SHP77 (cell line): ENCODE results near the gene PDGFA.

Source experiments
- DNase-seq, 2 experiments: peaks; one replicate each; lab custom pipeline; 2025; lab: John Stamatoyannopoulos, UW

PDGFA gene

GRCh38 chr7:519484-520390, at the start of gene PDGFA:
Gene PDGFA (minus strand): TSS chr7:519846. CDS start chr7:519001, 845 bp downstream.
- no peak for DNase-seq

DNA sequence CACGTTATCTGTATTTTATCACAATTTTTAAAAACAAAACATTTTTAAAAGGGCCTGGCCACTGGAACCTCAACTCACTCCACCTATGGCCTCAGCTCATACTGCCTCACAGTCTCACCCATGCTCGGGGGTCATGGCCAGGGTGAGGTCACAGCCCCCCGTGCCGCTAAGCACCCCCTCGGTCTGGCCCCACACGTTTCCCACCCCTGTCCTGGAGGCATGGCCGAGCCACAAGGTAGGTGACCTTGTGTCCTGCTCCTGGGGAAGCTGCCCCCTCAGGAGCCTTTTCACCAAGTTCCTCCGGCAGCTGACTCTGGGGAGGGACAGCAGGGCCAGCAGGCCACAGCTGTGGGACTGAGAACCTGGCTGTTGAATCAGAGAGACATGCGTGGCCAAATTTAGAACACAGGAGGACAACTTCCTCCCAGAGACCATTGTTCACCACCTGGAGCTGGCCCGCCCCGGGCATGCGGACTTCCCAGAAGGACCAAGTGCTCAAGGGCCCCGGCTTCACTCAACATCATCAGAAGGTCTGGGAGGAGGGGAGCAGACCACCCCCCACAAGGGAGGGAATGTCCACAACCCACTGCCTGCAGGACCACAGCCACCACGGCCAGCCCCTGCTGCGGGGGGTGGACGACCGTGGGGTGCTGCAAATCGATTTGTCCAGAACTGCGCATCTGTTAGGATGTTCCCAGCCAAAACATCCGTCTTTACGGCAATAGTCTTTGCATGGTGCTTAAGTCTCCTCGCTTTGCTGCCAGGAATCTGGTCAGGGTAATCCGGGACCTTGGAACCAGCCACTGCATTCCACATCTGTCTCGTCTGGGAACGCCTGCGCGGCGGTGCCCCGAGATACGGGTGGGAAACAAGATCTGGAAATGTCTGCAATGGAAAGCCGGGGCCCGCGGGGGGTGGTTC, 48.6 kb upstream of the PDGFA start:
- no peak for DNase-seq

DNA sequence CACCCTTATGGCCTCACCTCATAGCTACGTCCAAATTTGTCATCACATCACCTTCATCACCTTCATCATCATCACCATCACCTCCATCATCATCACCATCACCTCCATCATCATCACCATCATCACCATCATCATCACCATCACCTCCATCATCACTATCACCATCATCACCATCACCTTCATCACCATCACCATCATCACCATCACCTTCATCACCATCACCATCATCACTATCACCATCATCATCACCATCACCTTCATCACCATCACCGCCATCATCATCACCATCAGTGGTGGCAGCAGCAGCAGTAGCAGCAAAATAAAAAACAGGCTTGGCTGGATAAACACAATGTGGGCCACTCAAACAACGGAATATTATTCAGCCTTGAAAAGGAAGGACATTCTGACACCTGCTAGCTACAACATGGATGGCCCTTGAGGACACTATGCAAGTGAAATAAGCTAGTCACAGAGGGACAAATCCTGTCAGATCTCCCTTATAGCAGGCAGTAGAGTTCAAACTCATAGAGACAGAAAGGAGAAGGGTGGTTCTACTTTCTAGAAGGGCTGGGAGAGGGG, 47.7 kb upstream of the PDGFA start:
- no peak for DNase-seq

DNA sequence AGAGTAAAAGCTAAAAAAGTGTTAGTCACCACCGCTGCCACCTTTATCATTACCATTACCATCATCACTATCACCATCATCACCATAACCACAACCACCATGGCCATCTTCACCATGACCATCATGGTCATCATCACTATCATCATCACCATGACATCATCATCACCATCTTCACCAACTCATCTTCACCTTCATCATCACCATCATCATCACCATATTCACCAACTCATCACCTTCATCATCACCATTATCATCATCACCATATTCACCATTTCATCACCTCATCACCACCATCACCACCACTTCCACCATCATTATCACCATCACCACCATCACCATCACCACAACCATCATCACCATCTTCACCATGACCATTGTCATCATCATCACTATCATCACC, 46.5 kb upstream of the PDGFA start:
- no peak for DNase-seq

- no peak for DNase-seq
These were observed 44.7 kb upstream of the PDGFA start for GRCh38 chr7:564176-564865.

DNA sequence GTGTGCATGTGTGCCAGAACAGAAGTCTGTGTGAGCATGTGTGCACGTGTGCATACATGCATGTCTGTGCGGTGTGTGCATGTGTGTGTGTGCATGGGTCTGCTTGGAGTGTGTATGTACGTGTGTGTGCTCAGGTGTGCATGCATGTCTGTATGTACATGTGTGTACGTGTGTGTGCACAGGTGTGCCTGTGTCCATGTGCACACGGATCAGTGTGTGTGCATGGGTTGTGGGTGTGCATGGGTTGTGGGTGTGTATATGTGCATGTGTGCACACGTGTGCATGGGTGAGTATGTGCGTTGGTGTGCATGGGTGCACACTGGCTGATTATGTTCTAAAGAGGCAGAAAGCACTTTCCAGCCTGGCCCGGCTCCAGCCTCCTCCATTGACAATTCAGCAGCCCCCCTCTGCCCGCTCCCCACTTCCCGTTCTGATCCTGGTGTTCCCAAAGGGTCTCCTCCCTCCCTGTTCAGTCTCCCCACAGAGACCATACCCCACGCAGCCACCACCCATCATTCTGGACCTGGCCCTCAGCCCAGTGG, 44.1 kb upstream of the PDGFA start:
- DNase-seq, result no peak

DNA sequence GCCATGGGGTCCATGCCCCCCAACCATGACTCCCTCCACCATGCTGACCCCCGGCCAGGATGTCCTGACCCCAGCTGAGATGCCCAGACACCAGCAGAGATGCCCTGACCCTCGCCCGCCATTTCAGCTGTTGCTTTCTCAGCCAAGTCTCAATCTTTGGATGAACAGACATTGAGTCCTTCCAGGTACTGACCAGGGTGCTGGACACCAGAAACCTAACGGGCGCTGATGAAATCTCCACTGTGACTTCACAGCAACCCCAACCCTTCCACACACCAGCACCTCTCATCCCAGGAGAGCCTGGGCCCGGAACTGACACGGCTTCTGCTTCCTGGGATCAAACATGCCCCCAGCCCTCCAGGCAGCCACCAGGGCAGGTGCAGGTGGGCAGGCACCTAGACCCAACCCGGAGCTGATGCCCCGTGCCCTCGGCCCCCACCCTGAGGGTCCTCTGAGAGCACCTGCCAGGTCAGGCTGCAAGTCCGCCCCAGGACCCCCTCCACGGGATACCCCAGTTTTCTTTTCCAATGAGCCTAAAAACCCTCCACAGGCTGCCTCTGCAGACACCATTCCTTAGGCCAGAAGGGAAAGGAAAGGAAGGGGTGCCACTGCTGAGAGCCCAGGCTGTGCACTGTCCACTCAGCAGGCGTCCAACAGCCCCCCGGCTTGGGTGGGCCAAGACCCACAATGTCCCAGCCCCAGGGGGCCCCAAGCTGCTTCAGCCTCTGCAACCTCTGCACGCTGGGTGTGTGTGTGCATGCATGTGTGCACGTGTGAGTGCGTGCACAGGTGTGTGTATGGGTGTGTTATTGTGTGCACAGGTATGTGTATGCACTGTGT, 43.4 kb upstream of the PDGFA start:
- no peak for DNase-seq

DNA sequence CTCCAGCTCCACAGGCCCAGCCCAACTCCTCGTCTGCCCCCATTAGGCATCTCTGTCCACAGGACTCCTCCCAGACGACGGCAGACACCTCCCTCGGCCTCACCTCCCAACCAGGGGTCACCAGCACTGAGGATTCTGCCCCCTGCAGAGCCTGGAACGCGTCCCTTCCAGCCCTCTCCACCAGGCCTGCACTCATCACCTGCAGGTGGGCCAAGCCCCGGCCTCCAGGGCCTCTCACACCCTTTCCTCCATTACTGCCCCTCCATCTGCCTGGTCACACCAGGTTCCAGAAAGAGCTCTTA, 42.7 kb upstream of the PDGFA start:
- no peak for DNase-seq

- DNase-seq, result no peak
These were observed 42.2 kb upstream of the PDGFA start for GRCh38 chr7:561631-562373.

GRCh38 chr7:560966-561630, 41.5 kb upstream of the PDGFA start:
- no peak for DNase-seq

GRCh38 chr7:559396-559705, 39.7 kb upstream of the PDGFA start:
- no peak for DNase-seq

DNA sequence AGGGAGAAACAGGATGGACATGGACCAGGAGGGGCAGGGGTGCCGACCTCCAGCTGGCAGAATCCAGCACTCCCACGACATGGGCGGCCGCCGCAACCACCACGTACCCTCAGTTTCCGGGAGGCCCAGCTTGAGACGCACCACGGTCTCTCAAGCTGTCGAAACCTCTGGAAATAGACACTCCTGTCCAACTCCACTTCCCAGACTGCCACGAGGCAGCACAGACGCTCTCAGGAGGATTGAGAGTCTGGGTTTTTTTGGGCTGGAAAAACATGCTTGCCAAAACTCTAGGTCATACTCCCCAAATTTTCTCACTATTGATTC, 37.9 kb upstream of the PDGFA start:
- DNase-seq, result no peak

- no peak for DNase-seq
These were observed 37.4 kb upstream of the PDGFA start for GRCh38 chr7:556837-557557.

GRCh38 chr7:556291-556826, 36.7 kb upstream of the PDGFA start:
- DNase-seq, result no peak

- DNase-seq, result no peak
These were observed 36.0 kb upstream of the PDGFA start for GRCh38 chr7:555551-556160.

GRCh38 chr7:553636-554111, 34.0 kb upstream of the PDGFA start:
- no peak for DNase-seq

GRCh38 chr7:552868-553635, 33.4 kb upstream of the PDGFA start:
- DNase-seq, result no peak
